G401 (cell line): ENCODE measurements around the gene SLC22A14. TPM values are rescaled to one million over a fixed set of nuclear protein-coding genes. Genes with fewer than 3 reads are reported as not detected.
A peak's percentile ranks its signal among the peaks of the same experiment; 100 is the strongest.
"Not testable (repeated sequence)": the region's sequence is repeated elsewhere in the genome, so short reads cannot be mapped to it uniquely, and the experiment has no call there.

ENCODE experiments used
- DNase-seq: peaks from one replicate; pipeline ENCODE4 v3.0.0-alpha.2; 2015; ENCODE audit warnings: low spot score
- in situ Hi-C: cut with HindIII; loops from 2 replicates; pipeline ENCODE4 v1.10.0; 2016; ENCODE audit warnings: low sequenced_read_pairs, mixed read lengths
- total RNA-seq: library from RNA; depleted of rRNA; stranded (reverse); fragments of >200 nt; shearing (Covaris generic); gene quantifications from 2 replicates; pipeline ENCODE4 v1.2.3, GENCODE V29; 2014

Gene SLC22A14
- total RNA-seq, 1 experiment from 2014 or later = not detected

DNA sequence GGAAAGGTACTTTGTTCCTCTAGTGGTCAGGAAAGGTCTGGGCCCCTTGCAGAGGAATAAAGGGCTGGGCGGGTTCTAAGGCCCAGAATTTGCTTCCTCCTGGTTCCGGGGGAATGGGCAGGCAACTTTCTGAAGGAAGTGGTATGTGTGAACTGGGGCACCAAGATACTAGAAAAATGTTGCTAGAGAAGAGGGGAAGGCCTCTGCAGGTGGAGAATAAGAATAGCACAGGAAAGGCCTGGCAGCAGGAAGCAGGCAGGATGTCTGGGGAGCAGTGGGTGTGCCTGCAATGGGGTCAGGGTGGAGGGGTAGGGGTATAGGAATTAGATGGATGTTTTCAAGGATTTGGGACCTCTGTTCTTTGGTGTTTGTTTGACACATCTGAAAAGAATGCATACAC lies 14.4 kb upstream of the SLC22A14 start:
- no peak for DNase-seq
- in situ Hi-C loops = no loop called here

DNA sequence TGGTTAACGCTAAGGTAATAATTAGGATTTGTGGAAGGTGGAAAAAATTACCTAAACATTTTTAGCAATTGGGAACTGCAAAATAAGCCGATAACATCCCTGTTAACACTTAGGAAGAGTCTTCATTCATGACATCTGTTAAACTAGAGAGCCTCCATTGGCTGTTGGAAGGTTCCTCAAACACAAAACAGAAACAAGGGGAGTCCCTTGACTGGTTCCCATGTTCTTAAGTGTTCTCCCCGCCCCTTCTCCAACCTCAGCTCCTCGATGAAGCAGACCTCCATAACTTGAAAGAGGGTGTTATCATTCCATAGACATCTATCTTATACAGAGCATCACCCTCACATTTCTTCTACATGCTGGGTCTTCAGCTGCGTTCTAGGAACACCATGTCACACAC lies 14.0 kb upstream of the SLC22A14 start:
- DNase-seq = no peak
- in situ Hi-C loops = no loop called here

DNA sequence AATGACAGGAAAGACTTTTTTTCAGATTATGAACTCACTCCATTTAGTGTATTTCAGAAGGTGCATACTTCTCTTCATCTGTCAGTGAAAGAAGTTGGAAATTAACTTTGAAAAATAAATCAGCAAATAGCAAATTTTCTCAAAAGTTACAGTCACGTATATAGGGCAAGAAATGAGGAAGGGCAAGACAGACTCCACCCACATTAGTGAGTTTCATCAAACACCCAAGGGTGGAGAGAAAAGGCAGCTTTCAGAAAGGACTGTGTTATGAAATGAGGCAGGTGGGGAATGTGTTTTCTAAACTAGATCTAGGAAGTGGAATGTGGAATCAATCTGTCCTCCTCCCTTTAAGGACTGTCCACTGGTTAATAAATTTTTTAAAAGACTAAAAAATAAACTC lies 13.6 kb upstream of the SLC22A14 start:
- in situ Hi-C loops = no loop called here

DNA sequence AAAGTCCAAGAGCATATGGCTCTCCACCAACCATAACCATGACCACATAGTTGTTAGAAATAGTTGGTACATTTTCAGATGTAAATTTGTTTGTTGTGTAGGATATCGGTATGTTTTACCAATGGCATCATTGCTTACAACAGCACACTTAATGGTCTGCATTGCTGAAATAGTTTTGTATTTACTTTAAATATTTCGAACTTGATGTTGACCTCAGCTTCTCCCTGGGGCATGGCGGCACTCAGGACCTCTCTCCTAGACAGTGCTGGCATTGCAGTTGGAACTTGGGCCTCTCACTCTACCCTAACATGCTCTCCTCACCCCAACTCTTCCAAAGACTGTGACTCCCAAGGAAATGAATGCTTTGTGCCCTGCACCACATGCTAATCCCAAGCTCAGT lies 11.5 kb upstream of the SLC22A14 start:
- in situ Hi-C loops = no loop called here
- no peak for DNase-seq

More for the DNA sequence above, 13.6 kb upstream of the SLC22A14 start:
- DNase-seq = no peak

DNA sequence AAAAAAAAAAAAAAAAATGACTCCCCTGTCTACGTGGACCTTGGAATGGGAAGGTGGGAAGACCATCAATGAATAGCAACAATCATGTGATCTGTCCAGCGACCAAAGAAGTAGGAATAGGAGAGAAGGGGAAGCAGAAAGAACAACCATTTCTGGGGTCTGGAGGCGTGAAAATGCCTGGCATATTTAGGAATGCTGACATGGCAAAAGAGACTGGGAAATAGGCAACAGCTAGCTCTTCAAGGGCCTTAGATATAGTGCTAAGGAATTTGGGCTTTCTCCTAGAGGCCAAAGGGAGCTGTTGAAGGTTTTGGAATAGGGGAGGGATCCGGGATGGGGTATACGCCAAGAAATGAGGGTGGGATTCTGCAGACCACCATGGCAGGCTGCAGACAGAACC lies 10.5 kb upstream of the SLC22A14 start:
- DNase-seq = no peak
- in situ Hi-C loops = no loop called here

DNA sequence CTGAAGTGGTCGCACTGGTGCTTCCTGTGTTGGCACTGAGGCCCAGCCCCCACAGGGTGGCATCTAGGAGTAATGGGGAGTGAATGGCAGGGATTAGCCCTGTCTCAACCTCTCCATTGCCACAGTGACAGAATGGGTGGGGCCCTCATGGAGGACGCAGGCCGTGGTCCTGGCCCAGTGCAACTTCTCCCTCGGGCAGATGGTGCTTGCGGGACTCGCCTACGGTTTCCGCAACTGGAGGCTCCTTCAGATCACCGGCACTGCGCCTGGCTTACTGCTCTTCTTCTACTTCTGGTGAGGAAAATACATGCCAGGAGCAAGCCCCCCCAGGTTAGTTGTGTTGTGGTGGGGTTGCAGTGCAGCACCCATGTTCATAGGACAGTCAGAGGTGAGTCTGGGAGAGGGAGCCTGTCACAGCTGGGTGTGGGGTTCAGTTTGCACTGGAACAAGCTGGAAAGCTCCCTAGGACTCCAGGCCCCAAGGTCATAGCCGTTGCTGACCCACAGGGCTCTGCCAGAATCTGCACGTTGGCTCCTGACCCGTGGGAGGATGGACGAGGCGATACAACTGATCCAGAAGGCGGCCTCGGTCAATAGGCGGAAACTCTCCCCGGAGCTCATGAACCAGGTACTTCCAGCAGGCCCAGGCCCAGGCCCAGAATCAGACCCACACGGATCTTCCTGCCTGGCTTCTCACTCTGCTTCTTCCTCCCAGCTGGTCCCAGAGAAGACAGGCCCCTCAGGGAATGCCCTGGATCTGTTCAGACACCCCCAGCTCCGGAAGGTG lies 7.0 kb upstream of the SLC22A14 start:
- in situ Hi-C loops = no loop called here
- no peak for DNase-seq

DNA sequence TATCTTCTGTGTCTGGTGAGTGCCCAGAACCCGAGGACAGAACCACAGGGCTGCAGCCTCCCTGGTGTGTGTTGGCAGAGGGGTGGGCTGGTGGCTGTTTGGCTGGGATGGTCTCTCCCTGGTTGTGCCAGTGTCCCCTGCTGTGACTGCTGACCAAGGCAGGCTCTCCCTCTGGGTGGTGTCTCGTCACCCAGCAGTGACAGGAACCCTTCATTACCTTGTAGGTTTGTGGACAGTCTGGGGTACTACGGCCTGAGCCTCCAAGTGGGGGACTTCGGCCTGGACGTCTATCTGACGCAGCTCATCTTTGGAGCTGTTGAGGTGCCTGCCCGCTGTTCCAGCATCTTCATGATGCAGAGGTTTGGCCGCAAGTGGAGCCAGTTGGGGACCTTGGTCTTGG lies 6.4 kb upstream of the SLC22A14 start:
- in situ Hi-C loops = no loop called here
- no peak for DNase-seq

DNA sequence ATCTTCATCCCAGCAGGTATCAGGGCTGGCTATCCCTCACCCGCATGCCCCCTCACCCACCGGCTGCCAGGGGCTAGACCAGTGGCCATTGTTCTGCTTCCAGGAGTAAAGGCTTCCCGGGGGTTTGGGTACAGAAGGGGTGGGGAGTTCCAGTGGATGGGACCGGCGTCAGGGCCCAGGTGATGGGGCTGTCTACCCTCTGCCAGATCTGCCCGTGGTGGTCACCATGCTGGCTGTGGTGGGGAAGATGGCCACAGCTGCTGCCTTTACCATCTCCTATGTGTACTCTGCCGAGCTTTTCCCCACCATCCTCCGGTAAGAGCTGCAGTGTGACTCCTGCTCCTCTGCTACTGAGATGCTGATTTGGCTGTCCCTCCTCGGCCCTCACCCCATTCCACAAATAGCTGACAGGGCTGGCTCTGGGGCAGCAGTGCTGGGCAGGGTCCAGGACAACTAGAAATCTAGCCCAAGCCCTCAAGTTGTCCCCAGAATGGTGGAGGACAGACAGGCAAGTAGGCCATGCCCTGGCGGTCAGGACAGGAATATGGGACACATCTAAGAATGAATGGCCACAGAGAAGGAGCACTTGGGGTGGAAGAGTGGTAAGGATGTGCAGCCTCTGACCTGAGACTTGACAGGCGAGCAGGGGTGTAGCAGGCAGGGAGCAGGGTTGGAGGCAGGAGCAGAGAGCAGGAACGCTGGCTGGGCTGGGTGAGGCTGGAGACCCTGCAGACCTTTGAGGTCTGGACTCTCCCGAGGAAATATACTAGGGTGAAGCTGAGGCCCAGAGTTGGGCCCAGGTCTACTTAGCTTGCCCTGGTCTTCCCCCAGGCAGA lies 5.8 kb upstream of the SLC22A14 start:
- in situ Hi-C loops = no loop called here
- no peak for DNase-seq

DNA sequence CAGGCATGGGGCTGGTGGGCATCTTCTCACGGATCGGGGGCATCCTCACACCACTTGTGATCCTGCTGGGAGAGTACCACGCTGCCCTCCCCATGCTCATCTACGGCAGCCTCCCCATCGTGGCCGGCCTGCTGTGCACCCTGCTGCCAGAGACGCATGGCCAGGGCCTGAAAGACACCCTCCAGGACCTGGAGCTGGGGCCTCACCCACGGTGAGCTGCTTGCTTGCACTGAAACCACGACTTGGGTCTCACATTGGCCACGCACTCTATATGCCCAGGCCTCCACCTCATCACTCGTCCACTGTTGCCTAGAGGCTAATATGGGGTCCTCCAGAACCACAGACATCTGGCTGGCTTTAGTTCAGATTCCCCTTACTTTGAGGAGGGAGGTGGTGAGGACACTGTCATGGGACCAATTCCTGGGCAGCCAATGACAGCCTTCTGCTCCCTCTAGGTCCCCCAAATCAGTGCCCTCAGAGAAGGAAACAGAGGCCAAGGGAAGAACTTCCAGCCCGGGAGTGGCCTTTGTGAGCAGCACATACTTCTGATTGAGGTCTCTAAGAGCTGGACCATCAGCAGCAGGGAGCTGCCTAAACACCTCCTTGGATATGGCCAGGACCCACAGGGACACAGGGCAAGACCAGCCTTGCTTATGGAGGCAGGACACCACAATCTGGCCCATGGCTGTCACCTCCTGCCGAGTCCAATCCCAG lies 5.0 kb upstream of the SLC22A14 start:
- in situ Hi-C loops = no loop called here
- no peak for DNase-seq

DNA sequence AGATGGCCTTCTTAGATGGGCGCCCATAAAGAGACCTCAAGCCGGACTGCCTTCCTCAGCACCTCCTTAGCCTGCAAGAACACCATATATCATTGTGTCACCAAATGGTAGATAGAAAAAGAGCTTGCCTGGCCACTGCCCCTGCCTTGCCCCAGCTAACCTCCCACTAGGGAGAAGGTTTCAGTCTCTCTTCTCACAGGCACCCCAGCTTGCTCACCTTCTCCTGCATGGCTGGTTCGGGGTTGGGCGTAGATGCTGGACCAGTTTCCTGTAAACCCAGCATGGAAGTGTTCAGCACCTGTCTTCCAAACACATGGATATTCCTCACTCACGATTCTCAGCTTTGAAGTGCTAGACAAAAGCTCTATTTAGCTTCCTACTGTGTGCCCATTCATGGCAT lies 3.3 kb upstream of the SLC22A14 start:
- DNase-seq = no peak
- in situ Hi-C loops = no loop called here

DNA sequence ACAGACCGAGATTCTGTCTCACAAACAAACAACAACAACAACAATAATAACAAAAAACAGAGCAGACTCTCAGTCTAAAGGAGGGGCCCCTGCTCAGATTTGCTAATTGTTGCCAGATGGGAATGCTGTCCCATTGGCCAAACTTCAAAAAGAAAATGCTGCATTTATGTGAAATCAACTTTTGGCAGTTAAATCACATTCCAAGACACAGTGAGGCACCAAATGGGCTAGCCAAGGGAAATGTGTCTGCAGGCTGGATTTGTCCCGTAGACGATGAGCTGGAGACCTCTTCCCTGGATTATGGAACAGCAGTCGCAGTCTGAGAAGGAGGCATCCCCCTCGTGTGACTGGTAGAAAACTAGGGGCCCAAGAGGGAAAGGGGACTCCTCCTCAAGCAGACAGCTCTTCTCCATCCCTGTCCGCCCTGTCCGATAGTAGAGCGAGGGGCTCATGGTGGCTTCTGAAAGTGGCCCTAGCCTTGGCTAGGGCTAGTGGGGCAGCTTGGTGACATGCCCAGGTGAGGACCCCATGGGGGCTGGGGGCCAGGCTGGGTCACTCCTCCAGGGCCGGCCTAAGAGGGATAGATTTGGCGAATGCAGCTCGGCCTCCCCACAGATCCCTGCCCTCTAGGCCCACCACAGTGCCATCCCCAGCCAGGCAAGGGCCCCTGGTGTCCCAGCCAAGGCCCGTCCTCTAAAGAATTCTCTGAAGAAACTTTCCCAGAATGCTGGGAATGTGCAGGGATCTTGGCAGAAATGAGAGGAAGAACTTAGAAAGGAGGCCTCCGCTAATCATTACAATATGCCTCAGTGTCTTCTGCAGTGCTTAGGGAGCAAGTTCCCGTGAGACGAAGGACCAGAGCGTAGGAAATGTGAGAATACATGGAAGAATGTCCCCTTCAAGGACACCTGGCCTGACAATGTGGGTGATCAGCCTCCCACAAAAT lies 2.0 kb downstream of the SLC22A14 start:
- DNase-seq = no peak
- in situ Hi-C loops = no loop called here

DNA sequence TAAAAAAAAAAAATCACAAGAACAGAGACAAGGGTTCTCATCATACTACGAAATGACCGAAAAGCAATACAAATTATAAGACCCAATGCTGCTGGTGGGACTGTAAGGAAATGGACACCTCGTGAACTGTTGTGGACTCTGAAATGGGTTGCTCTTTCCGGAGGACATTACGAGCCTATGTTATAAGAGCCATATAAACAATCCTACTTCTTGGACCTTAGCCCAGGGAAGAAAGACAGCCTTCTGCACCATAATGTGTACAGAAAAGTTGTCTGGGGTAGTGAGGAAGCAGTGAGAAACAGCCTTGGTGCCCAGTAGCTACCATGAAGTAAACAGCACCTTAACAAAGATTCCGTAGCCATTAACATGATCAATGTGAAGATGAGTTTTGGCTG lies 2.7 kb downstream of the SLC22A14 start:
- no peak for DNase-seq
- in situ Hi-C loops = no loop called here

DNA sequence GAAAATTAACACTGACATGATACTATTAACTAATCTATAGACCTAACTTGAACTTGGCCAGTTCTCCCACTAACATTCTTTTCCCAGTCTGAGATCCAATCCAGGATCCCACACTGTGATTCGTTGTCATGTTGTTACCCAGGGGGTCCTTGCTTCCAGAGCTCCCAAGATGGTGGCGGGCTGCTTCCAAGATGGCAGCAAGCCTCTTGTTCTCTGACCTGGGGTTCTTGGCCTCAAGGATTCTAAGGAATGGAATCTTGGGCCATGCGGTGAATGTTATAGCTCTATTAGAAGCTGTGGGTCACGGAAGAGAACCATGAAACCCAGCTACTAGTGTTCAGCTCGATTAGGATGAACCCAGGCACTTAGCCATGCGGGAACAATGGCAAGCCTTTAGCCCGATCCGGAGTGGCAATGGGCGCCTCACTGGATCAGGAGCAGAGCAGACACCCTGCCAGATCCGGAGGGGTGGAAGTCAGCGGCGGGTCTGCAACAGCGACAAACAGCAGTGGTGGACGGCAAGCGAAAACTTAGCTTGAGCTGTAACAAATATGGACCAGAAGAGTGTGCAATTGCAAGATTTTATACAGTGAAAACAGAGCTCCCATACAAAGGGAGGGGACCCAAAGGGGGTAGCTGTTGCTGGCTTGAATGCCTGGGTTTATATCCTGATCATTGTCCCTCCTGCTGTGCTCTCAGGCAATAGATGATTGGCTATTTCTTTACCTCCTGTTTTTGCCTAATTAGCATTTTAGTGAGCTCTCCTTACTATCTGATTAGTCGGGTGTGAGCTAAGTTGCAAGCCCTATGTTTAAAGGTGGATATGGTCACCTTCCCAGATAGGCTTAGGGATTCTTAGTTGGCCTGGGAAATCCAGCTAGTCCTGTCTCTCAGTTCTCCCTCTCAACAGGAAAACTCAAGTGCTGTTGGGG lies 7.5 kb downstream of the SLC22A14 start:
- DNase-seq, in situ Hi-C loops: not testable (repeated sequence)

DNA sequence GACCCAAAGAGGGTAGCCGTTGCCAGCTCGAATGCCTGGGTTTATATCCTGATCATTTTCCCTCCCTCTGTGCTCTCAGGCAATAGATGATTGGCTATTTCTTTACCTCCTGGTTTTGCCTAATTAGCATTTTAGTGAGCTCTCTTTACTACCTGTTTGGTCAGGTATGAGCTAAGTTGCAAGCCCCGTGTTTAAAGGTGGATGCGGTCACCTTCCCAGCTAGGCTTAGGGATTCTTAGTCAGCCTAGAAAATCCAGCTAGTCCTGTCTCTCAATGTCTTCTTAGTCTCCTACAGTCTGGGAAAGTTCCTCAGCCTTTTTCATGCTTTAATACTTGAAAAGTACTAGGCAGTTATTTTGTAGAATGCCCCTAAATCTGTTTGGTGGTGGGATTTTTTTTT lies 15.0 kb downstream of the SLC22A14 start:
- DNase-seq, in situ Hi-C loops: not testable (repeated sequence)

DNA sequence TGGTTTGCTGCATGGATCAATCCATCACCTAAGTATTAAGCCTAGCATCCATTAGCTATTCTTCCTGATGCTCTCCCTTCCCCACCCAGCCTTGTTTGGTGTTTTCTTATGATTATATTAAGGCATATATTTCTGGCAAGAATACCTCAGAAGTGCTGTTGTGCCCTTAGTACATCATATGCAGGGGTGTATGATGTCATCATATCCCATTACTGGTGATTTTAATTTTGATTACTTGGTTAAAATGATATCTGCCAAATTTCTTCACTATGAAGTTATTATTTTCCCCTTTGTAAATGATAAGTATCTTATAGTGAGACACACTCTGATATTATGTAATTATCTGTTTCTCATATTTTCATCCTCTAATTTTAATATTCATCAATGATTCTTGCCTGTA lies 15.4 kb downstream of the SLC22A14 start:
- in situ Hi-C loops = no loop called here
- DNase-seq = no peak

DNA sequence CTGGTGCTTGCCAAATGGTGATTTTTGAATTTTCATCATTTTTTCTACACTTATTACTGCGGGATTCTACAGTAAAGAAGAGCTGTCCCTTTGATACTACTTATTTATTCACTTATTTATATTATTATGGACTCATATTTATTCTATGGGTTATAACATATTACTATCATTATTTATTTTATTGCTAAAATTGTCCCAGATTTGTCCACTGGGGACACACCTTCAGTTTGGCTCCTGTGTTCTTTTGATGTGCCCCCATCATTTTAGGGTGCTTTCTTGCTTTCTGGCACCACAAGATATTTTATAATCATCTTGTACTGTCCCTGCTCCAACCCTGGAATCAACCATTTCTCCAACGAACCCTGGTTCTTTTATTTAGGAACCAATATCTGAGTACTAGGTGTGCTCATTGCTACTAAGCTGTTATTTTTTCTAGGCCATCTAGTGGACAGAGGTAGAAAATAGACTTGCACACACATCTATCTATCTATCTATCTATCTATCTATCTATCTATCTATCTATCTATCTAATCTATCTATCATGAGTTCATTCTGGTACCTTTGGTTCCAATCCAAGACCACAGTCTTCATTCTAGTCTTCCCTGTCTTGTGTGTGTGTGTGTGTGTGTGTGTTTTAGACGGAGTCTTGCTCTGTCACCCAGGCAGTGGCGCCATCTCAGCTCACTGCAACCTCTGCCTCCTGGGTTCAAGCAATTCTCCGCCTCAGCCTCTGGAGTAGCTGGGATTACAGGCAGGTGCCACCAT lies 16.0 kb downstream of the SLC22A14 start:
- in situ Hi-C loops = no loop called here
- peak; percentile 30 for DNase-seq

DNA sequence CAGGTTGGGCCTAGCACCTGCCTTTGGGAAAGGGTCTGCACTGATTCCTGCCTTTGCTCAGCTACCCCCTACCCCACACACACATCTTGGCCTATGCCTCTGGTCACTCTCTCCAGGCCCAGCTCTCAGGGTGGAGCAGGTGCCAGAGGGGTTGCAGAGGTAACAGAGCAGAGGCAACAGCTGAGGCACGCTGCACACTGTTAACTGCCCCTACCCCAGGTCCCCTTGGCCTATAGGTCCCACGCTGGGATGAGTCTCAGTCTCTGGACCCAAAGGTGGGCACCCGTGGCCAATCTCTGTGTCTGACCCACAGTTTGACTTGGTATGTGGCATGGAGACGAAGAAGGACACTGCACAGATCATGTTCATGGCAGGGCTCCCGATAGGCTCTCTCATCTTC lies 24.8 kb downstream of the SLC22A14 start:
- no peak for DNase-seq
- in situ Hi-C loops = no loop called here
